Peyer's patch (tissue), 4 donors: ENCODE measurements around the gene MRGPRG. TPM values are rescaled to one million over a fixed set of nuclear protein-coding genes. Genes with fewer than 3 reads are reported as not detected.
A peak's percentile ranks its signal among the peaks of the same experiment; 100 is the strongest.

Source experiments
- DNase-seq, 3 donors: peaks; one replicate each; pipeline ENCODE4 v3.0.0-alpha.2; 2017 to 2019
- H3K27ac ChIP-seq, 4 donors: fragments of 200-600 bp; sonication (generic); one replicate each; pipeline ENCODE4 v1.5.1; 2016 to 2019
- H3K27me3 ChIP-seq, 2 donors: fragments of 200-600 bp; sonication (generic); one replicate each; pipeline ENCODE4 v1.5.1; 2019
- H3K36me3 ChIP-seq, 3 donors: fragments of 200-600 bp; sonication (generic); one replicate each; pipeline ENCODE4 v1.5.1; 2016 to 2019
- H3K4me1 ChIP-seq, 4 donors: fragments of 200-600 bp; sonication (generic); one replicate each; pipeline ENCODE4 v1.5.1; 2016 to 2019
- H3K4me3 ChIP-seq, 4 donors: fragments of 200-600 bp; sonication (generic); 1 replicate in 3 of 4; 2 replicates in 1 of 4; pipeline ENCODE4 v1.5.1; 2016 to 2019; ENCODE audit warnings: mild to moderate bottlenecking in 1 of 4
- H3K9me3 ChIP-seq, 4 donors: fragments of 200-600 bp; sonication (generic); one replicate each; pipeline ENCODE4 v1.5.1; 2016 to 2019; ENCODE audit warnings: mild to moderate bottlenecking in 1 of 4
- POLR2A ChIP-seq, 2 donors: fragments of 450-650 bp; IDR thresholded peaks; one replicate each; pipeline ENCODE4 v1.5.1; 2017; ENCODE audit warnings: antibody characterized with exemption in 2 of 2, mild to moderate bottlenecking in 2 of 2, moderate library complexity in 2 of 2
- total RNA-seq, 4 donors: library from RNA; depleted of rRNA; stranded (reverse); fragments of >200 nt; gene quantifications; one replicate each; pipeline ENCODE4 v1.1.0, GENCODE V29; 2016
- TF ChIP-seq, protein P1 (sequence below), 6 experiments: fragments of 450-650 bp in 4 of 6; fragments of 200-600 bp in 2 of 6; sonication (generic) in 1 of 6; IDR thresholded peaks; one replicate each; pipeline ENCODE4 v1.5.1; 2017 to 2019; ENCODE audit warnings: antibody characterized with exemption in 6 of 6, mild to moderate bottlenecking in 3 of 6, moderate library complexity in 1 of 6

The MRGPRG gene
- total RNA-seq, 4 donors from 2014 or later: not detected

DNA sequence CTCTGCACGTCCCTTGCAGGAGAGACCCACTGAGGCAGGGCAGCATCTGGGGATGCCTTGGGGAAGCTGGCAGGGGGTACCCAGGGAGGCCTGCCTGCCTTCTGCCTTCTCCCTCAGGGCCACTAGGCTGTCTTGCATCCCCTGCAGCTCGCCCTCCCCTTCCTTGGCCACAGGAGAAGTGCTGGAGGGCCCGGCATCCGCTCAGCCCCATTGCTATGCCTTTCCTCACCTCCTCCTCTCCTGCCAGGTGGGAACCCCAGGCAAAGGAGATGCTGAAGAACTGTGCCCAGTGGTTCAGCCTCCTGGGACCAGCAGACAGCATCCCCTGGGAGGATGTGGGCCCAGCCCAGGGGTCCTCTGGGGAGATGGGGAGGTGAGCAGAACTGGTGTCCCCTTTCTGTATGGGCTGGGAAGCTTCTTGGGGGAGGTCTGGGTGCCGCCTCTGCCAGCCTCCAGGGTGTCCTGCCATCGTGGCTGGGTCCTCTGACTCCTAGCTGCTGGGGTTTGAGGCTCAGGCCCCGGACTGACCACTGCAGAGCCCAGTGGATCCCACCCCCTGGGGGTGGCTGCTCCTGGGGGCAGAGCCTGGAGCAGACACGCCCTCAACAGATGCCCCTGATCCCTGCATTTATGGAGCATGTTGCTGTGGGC lies 20.6 kb downstream of the MRGPRG start:
- no peaks in the 10 kb centered on the region for H3K36me3 ChIP-seq
- no peaks in the 10 kb centered on the region for H3K4me1 ChIP-seq
- no peak for TF ChIP-seq POLR2A (IDR thresholded peaks at IDR 0.05)
- TF ChIP-seq, protein P1, sequence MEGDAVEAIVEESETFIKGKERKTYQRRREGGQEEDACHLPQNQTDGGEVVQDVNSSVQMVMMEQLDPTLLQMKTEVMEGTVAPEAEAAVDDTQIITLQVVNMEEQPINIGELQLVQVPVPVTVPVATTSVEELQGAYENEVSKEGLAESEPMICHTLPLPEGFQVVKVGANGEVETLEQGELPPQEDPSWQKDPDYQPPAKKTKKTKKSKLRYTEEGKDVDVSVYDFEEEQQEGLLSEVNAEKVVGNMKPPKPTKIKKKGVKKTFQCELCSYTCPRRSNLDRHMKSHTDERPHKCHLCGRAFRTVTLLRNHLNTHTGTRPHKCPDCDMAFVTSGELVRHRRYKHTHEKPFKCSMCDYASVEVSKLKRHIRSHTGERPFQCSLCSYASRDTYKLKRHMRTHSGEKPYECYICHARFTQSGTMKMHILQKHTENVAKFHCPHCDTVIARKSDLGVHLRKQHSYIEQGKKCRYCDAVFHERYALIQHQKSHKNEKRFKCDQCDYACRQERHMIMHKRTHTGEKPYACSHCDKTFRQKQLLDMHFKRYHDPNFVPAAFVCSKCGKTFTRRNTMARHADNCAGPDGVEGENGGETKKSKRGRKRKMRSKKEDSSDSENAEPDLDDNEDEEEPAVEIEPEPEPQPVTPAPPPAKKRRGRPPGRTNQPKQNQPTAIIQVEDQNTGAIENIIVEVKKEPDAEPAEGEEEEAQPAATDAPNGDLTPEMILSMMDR (IDR thresholded peaks at IDR 0.05): no peak
- H3K9me3 ChIP-seq: no peaks in the 10 kb centered on the region
- H3K27ac ChIP-seq: no peak overlapping the region
- H3K27me3 ChIP-seq: peaks cover 0 to 9% of the 10 kb centered on the region in 2 donors
- H3K4me3 ChIP-seq: no peak overlapping the region
- no peak for DNase-seq

GRCh38 chr11:3197044-3197695 lies 21.4 kb downstream of the MRGPRG start:
- no peaks in the 10 kb centered on the region for H3K9me3 ChIP-seq
- TF ChIP-seq POLR2A (IDR thresholded peaks at IDR 0.05): no peak
- TF ChIP-seq, protein P1 (IDR thresholded peaks at IDR 0.05): no peak
- H3K36me3 ChIP-seq: no peaks in the 10 kb centered on the region
- peaks cover 0 to 9% of the 10 kb centered on the region in 2 donors for H3K27me3 ChIP-seq
- peak in 1 of 3 donors; percentile 35 for DNase-seq
- H3K4me1 ChIP-seq: no peaks in the 10 kb centered on the region
- H3K4me3 ChIP-seq: no peak overlapping the region
- H3K27ac ChIP-seq: no peak overlapping the region

DNA sequence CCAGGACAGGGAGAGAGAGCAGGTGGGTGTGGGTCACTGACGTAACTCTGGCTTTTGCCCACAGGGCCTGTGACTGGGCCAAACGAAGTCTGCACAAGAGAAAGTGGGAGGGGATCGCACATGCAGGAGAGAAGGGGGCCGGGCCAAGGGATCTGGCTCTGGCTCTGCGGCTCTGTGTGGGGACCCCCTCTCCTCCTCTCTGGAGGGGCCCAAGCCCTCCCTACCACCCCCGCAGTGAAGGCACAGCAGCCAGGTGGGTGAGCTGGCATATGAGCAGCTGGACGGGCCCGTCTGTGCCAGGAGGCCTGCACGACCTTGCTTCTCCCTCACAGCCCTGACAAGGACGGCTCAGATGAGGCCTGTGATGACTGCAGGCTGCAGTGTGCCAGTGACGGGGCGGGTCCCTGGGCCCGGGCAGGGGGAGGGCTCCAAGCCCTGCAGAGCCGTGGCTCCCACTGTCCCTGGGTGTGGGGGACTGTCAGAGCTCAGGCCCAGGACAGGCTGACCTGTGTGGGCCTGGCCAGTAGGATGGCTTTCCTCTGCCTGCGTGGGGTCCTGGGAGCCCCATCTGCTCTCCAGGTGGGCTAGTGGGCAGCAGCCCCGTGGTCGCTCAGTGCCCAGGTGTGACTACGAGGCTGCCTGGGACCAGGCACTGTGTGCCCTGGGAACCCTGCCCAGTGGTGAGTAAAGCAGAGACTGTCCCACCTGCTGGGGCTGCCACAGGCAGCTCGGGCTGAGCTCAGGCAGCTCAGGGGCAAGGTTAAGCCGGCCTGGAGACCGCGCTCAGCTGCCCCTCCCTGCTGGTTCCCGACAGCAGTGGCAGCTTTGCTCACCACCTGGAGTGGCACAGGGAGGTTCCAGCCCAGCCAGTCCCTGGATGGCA lies 22.2 kb downstream of the MRGPRG start:
- Histone ChIP-seq H3K4me1 (no peaks in the 10 kb centered on the region), H3K4me3 (no peak overlapping the region), H3K27me3 (peaks cover 0 to 1% of the 10 kb centered on the region in 2 donors)

GRCh38 chr11:3195251-3196160 lies 23.1 kb downstream of the MRGPRG start:
- Histone ChIP-seq H3K27me3 (no peaks in the 10 kb centered on the region), H3K4me3 (no peak overlapping the region), H3K36me3 (no peaks in the 10 kb centered on the region), H3K4me1 (no peaks in the 10 kb centered on the region), H3K9me3 (no peaks in the 10 kb centered on the region), H3K27ac (no peak overlapping the region)
- peak in 2 of 3 donors; percentile 53 for DNase-seq
- no peak for TF ChIP-seq POLR2A (IDR thresholded peaks at IDR 0.05)
- TF ChIP-seq, protein P1 (IDR thresholded peaks at IDR 0.05): peak in 3 of 6 experiments; percentile 50 to 60 (median 53)

More for the DNA sequence above, 22.2 kb downstream of the MRGPRG start:
- TF ChIP-seq POLR2A (IDR thresholded peaks at IDR 0.05): no peak
- TF ChIP-seq, protein P1 (IDR thresholded peaks at IDR 0.05): no peak
- DNase-seq: no peak
- Histone ChIP-seq H3K27ac (no peak overlapping the region), H3K9me3 (no peaks in the 10 kb centered on the region), H3K36me3 (no peaks in the 10 kb centered on the region)
